Neural cell (in vitro differentiated cells): ENCODE results near the gene NOTCH2.
"Not testable (repeated sequence)": the region's sequence is repeated elsewhere in the genome, so short reads cannot be mapped to it uniquely, and the experiment has no call there.

Experiments used
- CTCF ChIP-seq: fragments of 450-650 bp; IDR thresholded peaks from 2 replicates; pipeline ENCODE4 v1.5.1; 2014; ENCODE audit warnings: antibody characterized with exemption, mild to moderate bottlenecking, moderate library complexity; ENCODE audit not compliant: poor library complexity, severe bottlenecking
- EP300 ChIP-seq: fragments of 450-650 bp; conservative IDR thresholded peaks from 2 replicates; pipeline ENCODE4 v1.6.1; 2014; ENCODE audit warnings: antibody characterized with exemption, mild to moderate bottlenecking, moderate library complexity; ENCODE audit not compliant: poor library complexity, severe bottlenecking
- EZH2 ChIP-seq: fragments of 200-600, 300-800 bp; shearing (Covaris generic), sonication (generic); IDR thresholded peaks from 2 replicates; pipeline ENCODE4 v1.6.1; 2014; ENCODE audit warnings: antibody characterized with exemption, low read length, borderline replicate concordance, mild to moderate bottlenecking; ENCODE audit not compliant: insufficient read depth, poor library complexity, severe bottlenecking
- TAF1 ChIP-seq: IDR thresholded peaks from 2 replicates; pipeline ENCODE4 v1.6.1; 2012; ENCODE audit warnings: low read depth

GRCh38 chr1:120113134-120113533 is 43.7 kb upstream of the NOTCH2 start:
- TF ChIP-seq CTCF, EZH2, TAF1, EP300: not testable (repeated sequence)
